Prostate gland (tissue), 2 donors: Measurements from ENCODE around the gene MRPL11. TPM values are rescaled to one million over a fixed set of nuclear protein-coding genes. Genes with fewer than 3 reads are reported as not detected.
"Not testable (repeated sequence)": the region's sequence is repeated elsewhere in the genome, so short reads cannot be mapped to it uniquely, and the experiment has no call there.

Experiments used
- DNase-seq: peaks from one replicate; pipeline ENCODE4 v3.0.0-alpha.2; 2019; ENCODE audit warnings: low spot score
- H3K27ac ChIP-seq, 2 donors: fragments of 200-600 bp; sonication (generic); 2 replicates each; pipeline ENCODE4 v1.5.1; 2017 to 2019
- H3K27me3 ChIP-seq: fragments of 200-600 bp; sonication (generic); replicated peaks from 2 replicates; pipeline ENCODE4 v1.5.1; 2019; ENCODE audit not compliant: insufficient read depth
- H3K36me3 ChIP-seq, 2 donors: fragments of 200-600 bp; sonication (generic); 1 replicate in 1 of 2; 2 replicates in 1 of 2; pipeline versions ENCODE4 v1.5.1 to v1.8.1; 2017 to 2019
- H3K4me1 ChIP-seq: fragments of 200-600 bp; sonication (generic); replicated peaks from 2 replicates; pipeline ENCODE4 v1.5.1; 2019
- H3K4me3 ChIP-seq, 2 donors: fragments of 200-600 bp; sonication (generic); 2 replicates each; pipeline ENCODE4 v1.5.1; 2017 to 2019
- H3K9me3 ChIP-seq: fragments of 200-600 bp; sonication (generic); 2 replicates; pipeline ENCODE4 v1.5.1; 2017
- POLR2A ChIP-seq: fragments of 450-650 bp; IDR thresholded peaks from one replicate; pipeline ENCODE4 v1.6.1; 2016; ENCODE audit warnings: antibody characterized with exemption, mild to moderate bottlenecking
- POLR2AphosphoS5 ChIP-seq: sonication (generic); formaldehyde crosslinking; IDR thresholded peaks from one replicate; pipeline ENCODE4 v1.6.1; 2017; ENCODE audit warnings: antibody characterized with exemption
- WGBS: methylation state at CpG from one replicate; pipeline ENCODE4 v1.1.5; 2018; 5-methylcytosine and 5-hydroxymethylcytosine counted together
- intact Hi-C: fragments of 100-400 bp; cut with DNase I; formaldehyde crosslinking; loops from one replicate; pipeline ENCODE4 v1.14.2; 2022
- total RNA-seq, 2 donors: library from RNA; depleted of rRNA; stranded (reverse); fragments of >200 nt; gene quantifications; one replicate each; pipeline ENCODE4 v1.1.0, GENCODE V29; 2016
- TF ChIP-seq, protein P1 (sequence below), 4 experiments: fragments of 200-600 bp in 2 of 4; fragments of 450-650 bp in 2 of 4; sonication (generic) in 2 of 4; IDR thresholded peaks; 1 replicate in 3 of 4; 2 replicates in 1 of 4; pipeline ENCODE4 v1.5.1; 2016 to 2019; ENCODE audit warnings: antibody characterized with exemption in 4 of 4, mild to moderate bottlenecking in 2 of 4, moderate library complexity in 2 of 4

MRPL11 gene
- total RNA-seq, 2 donors from 2014 or later = 44.2 to 51.2 TPM

DNA sequence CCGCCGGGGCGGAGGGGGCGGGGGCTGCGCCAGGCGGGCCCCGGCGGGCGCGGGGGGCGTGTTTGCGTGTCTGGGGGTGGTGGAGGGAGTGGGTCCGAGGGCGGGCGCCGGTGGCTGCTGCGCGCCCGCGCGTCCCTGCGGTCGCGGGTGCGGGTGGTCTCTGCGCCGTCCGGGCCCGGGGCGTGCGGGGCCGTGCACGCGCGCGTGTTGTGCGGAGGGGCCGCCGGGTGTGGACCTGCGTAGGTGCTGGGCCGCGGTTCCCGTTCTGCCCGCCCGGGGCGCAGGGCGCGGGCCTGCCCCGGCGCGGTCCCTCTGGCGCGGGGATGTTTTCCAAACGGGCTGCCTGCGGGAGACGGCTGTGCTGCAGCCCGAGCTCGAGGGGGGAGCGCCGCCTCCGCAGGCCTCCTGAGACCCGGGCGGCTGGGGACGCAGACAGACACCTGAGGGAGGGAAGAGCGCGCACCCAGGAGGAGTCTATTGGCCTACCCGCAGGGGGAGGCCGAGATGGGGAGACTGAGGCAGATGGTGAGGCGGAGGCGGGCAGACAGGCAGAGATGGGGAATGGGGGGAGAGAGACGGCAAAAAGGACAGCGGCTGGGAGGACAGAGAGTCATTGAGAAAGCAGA is 28.5 kb upstream of the MRPL11 start:
- 2% methylated on average over 41 of the region's 72 CpGs for WGBS
- peak overlapping the region; percentile 45 to 72 for H3K27ac ChIP-seq
- TF ChIP-seq POLR2A = no peak
- TF ChIP-seq, protein P1, sequence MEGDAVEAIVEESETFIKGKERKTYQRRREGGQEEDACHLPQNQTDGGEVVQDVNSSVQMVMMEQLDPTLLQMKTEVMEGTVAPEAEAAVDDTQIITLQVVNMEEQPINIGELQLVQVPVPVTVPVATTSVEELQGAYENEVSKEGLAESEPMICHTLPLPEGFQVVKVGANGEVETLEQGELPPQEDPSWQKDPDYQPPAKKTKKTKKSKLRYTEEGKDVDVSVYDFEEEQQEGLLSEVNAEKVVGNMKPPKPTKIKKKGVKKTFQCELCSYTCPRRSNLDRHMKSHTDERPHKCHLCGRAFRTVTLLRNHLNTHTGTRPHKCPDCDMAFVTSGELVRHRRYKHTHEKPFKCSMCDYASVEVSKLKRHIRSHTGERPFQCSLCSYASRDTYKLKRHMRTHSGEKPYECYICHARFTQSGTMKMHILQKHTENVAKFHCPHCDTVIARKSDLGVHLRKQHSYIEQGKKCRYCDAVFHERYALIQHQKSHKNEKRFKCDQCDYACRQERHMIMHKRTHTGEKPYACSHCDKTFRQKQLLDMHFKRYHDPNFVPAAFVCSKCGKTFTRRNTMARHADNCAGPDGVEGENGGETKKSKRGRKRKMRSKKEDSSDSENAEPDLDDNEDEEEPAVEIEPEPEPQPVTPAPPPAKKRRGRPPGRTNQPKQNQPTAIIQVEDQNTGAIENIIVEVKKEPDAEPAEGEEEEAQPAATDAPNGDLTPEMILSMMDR (IDR thresholded peaks at IDR 0.05) = peak in 2 of 4 experiments; percentile 40 to 53
- no peak for DNase-seq
- H3K4me3 ChIP-seq = peak overlapping the region; percentile 71 to 72
- peaks cover 3% of the 10 kb centered on the region for H3K4me1 ChIP-seq
- H3K27me3 ChIP-seq = no peaks in the 10 kb centered on the region
- intact Hi-C loops = loop anchor here (2.0 kb wide), 1 partner anchor 14 kb away; the partner anchor contains the start of gene DPP3
- H3K9me3 ChIP-seq = no peaks in the 10 kb centered on the region
- H3K36me3 ChIP-seq = no peaks in the 10 kb centered on the region

DNA sequence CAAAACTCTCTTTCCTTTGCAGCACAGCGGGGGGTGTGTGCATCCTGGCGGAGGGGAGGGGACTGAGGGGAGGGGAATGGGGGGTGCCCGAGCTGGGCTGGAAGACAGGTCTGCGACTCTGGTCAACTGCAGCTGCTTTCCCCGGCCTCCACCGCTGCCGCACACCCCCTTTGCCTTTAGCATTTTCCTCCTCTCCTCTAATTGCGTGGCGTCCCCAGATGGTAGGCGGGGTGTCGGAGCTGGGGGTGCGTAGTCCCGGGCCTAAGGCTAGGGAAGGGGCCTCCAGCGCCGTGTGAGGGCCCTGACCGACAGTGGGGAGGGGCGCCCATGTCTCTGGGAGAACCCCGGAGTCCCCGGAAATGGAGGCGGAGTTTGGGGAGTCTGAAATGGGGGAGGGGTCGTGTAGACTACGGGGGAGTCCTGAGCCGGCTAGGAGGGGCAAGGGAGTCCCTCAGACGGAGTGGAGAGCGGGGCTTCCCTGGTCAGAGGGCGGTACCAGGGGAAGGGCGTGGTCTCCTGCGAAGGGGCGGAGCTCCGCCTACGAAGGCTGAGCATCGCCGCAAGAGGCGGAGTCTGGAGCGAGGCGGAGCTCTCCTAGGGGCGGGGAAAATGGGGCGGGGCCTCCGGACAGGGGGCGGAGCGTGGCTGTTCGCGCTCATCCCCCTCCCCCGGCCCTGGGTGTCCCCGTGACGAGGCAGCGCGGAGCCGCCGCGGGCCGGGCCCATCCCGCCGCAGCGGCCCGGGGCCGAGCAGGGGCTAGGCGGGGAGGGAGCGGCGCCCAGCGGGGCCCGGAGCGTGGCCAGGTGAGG is 27.8 kb upstream of the MRPL11 start, which contains the start of gene PELI3:
TSS of gene PELI3 (plus strand) at position 681 of the 809 bp plus-strand sequence. CDS start 1,224 bp downstream, outside the sequence.
- Histone ChIP-seq H3K9me3 (no peaks in the 10 kb centered on the region), H3K4me3 (peak within 1 kb of the TSS; percentile 71 to 72), H3K27me3 (no peaks in the 10 kb centered on the region), H3K36me3 (no peaks in the 10 kb centered on the region), H3K4me1 (peaks cover 3% of the 10 kb centered on the region), H3K27ac (peak within 1 kb of the TSS; percentile 72 to 76)
- DNase-seq = peak; percentile 91
- intact Hi-C loops = loop anchor here (2.0 kb wide), 1 partner anchor 14 kb away; the partner anchor contains the start of gene DPP3
- TF ChIP-seq, protein P1 (IDR thresholded peaks at IDR 0.05) = peak in 1 of 4 experiments; percentile 3
- TF ChIP-seq POLR2A = peak; percentile 60
- peak; percentile 71 for TF ChIP-seq POLR2AphosphoS5
- WGBS = under 1% methylated on average over 59 of the region's 63 CpGs

DNA sequence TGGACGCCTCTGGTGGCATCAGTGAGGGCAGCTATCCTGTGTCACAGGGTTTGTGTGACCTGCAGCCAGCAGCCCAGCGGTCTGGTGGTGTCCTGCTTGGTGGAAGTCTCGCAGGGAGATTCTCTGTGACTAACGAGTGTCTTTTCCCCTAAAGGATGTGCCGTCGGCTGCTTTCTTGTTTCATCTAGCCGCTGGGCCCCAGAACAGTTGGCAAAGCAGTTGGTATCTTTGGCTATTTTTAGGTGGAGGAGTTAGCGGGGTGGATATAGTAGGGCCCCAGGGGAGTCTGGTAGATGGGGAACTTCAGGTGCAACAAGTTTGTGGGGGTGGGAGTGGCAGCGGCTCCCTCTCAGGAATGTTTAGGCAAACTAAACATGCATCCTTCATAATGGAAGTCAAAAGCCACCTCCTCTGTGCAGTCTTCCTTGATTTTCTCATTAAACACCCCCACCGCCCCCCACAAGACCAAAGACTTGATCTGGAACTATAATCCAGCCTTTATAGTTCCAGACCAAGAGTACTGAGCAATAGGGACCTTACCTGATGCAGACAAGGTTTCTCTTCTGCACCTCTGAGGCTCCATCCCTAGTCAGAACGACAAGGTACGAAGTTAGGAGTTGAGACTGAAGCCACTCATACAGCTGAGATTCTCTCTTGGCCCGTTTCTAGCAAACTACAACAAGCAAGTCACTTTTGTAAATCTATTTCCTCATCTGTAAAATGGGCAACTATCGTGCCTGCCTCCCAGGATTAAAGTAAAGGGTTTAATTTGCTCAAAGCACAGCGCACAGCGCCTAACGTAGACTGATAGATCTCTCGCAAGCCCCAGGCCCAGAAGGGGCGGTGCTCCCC is 27.0 kb upstream of the MRPL11 start:
- 37% methylated on average over 19 of the region's 19 CpGs for whole genome bisulfite sequencing
- intact Hi-C loops = loop anchor here (2.0 kb wide), 1 partner anchor 15 kb away; the partner anchor contains the start of gene DPP3
- TF ChIP-seq POLR2AphosphoS5 = no peak
- no peak for TF ChIP-seq POLR2A
- TF ChIP-seq, protein P1 (IDR thresholded peaks at IDR 0.05) = no peak
- H3K27ac ChIP-seq = peak overlapping the region; percentile 72 to 76
- DNase-seq = no peak
- peak overlapping the region; percentile 71 to 72 for H3K4me3 ChIP-seq
- no peaks in the 10 kb centered on the region for H3K27me3 ChIP-seq
- no peaks in the 10 kb centered on the region for H3K9me3 ChIP-seq
- H3K4me1 ChIP-seq = peaks cover 3% of the 10 kb centered on the region
- no peaks in the 10 kb centered on the region for H3K36me3 ChIP-seq

DNA sequence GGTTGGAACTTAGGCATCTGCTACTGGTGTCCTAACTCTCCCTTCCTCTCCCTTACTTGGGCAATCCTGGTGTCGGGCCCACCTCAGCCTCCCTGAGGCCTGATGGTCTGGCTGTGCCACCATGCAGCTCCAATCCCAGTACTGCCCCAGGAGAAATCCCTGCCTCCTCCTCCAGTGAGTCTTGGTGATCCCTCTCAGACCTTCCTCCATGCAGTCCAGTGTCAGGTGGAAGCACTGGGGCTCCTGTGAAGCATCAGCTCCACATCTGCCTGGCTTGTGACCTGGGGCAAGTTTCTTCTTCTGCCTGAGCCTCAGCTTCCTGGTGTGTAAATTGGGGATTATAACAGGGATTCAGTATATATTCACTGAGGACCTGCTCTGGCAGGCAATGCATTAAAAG is 26.3 kb upstream of the MRPL11 start:
- H3K4me3 ChIP-seq = no peak overlapping the region
- no peak for DNase-seq
- H3K9me3 ChIP-seq = no peaks in the 10 kb centered on the region
- intact Hi-C loops = no loop called here
- no peaks in the 10 kb centered on the region for H3K36me3 ChIP-seq
- peaks cover 3% of the 10 kb centered on the region for H3K4me1 ChIP-seq
- TF ChIP-seq POLR2AphosphoS5 (no peak), POLR2A (no peak)
- TF ChIP-seq, protein P1 (IDR thresholded peaks at IDR 0.05) = no peak
- H3K27me3 ChIP-seq = no peaks in the 10 kb centered on the region
- 69% methylated on average over 1 of the region's 1 CpG for WGBS
- no peak overlapping the region for H3K27ac ChIP-seq

DNA sequence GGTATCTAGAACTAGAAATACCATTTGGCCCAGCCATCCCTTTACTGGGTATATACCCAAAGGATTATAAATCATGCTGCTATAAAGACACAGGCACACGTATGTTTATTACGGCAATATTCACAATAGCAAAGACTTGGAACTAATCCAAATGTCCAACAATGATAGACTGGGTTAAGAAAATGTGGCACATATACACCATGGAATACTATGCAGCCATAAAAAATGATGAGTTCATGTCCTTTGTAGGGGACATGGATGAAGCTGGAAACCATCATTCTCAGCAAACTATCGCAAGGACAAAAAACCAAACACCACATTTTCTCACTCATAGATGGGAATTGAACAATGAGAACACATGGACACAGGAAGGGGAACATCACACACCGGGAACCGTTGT is 25.5 kb upstream of the MRPL11 start:
- H3K4me1 ChIP-seq, intact Hi-C loops, H3K9me3 ChIP-seq, H3K27ac ChIP-seq, H3K4me3 ChIP-seq, DNase-seq, H3K36me3 ChIP-seq, H3K27me3 ChIP-seq: not testable (repeated sequence)
- 84% methylated on average over 5 of the region's 5 CpGs for WGBS
